Globus pallidus (tissue), 1 donor: ENCODE results near the gene MYLK.
"Not testable (repeated sequence)": the region's sequence is repeated elsewhere in the genome, so short reads cannot be mapped to it uniquely, and the experiment has no call there.

Experiments
- DNase-seq: peaks from one replicate; pipeline ENCODE4 v3.0.0-alpha.2; 2015; ENCODE audit warnings: low spot score

The MYLK gene

DNA sequence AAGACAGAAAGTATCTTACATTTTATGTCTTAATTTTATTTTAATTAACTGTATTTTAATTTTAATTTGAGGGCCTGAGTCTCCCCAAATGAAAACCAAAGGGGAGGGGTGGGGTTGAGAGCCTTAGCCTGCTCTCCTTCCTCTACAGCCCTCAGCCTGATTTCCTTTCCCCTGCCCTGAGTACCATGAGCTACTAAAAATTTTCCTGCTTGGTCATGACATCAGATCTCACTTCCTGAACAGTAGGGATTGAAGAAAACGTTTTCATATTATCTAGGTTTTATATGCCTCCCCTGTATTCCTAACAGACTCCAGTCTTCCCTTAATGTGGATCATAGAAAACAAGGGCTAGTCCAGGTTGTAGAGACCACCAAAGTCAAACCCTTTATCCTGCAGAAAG lies 133.9 kb downstream of the MYLK start:
- no peak for DNase-seq

DNA sequence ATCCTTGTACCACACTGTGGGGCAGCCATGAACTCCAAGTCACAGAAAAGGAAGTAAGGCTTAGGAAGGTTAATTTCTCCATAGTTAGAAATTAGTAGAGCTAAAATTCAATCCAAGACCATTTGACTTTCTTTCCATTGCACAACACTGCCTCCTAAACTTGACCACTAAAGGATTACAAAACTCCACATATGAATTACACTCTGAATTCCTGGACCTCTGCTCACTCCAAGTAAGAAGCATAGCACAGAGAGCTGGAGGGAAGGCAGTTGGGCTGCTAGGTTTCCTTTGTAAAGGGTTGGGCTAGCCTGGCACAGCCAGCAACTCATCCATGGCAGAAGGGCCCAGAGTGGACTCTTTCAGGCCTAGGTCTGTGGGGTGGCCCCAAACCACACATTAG lies 134.4 kb downstream of the MYLK start:
- DNase-seq, result no peak

DNA sequence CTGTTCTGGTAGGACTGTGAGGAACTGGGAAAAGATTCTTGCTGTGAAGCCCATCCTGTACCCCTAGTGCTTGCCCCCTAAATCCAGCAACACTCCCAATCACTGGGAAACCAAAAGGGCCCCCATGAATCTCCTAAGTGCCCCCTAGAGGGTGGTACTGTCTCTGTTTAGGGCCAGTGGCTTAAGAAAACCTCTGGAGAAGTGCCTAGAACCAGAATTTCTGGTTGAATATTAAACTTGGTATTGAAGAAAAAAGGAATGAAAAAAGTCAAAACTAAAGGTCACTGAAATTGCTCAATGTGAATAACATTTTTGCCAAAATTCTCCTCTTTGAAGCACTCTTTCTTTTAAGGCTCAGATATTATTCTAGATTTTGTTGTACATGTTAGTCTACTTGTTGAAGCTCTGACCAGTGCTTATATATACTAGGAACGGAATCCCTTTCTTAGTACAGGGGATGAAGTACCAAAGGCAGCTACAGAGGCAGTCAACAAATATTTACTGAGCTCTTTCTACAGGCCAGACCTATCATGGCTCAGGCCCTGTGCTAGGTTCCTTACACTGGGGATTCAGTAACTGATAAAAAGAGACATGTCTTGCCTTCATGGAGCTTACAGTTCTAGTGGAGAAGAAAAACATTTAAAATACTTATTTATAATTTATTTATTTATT lies 138.8 kb downstream of the MYLK start:
- no peak for DNase-seq

DNA sequence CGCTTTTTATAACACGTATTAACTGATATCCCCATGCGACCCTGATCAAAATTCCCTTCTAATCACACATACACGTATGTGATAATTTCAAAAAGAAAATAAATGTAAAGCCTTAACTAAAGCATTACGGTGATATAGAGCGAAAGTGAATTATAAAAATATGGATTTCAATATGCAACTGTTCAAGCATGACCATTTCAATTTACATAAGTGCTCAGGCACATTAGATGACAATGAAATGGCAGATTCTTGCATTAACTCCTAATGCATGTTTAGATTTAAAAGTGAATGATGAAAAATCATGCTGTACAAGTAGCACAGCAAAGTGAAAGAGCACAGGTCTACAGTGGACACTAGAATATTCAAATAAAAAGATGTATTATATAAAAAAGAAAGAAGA lies 140.1 kb downstream of the MYLK start:
- no peak for DNase-seq

DNA sequence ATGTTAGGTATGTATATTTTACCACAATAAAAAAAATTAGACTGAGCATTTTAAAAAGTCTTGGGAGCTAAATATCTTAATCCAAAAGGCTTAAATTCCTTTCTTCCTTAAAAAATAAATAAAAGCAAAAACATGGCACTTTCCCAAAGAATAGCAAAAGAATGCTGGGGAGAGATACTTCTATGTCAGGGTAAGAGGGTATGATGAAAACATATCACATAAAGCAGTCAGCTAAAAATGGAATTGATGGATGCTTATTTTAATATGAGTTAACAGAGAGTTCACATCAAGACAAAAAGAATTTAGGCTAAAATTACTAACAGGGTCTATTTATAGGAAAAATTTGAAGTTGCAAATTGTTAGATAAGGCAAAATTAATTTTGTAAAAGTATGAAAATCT lies 141.0 kb downstream of the MYLK start:
- no peak for DNase-seq

DNA sequence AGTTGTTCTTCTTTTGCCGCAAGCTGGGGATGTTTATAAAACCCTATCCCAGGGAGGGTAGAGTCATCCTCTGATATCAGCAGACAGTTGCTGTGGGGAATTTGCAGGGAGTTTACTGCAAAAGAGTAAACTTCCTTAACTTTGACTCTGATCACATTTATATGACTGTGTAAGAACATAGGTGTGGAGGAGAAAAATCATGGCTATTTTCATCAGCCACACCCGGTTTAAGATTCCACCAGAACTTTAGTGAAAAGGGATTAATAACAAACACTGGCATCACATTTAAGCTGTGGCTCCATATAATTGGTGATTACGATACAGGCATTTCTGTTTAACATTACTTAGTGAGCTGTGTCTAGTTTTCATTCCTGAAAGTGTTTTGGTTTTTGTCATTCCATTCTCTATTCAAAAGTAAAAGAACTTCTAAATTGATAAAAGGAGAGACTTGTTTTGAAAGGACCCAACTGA lies 143.1 kb downstream of the MYLK start:
- no peak for DNase-seq

DNA sequence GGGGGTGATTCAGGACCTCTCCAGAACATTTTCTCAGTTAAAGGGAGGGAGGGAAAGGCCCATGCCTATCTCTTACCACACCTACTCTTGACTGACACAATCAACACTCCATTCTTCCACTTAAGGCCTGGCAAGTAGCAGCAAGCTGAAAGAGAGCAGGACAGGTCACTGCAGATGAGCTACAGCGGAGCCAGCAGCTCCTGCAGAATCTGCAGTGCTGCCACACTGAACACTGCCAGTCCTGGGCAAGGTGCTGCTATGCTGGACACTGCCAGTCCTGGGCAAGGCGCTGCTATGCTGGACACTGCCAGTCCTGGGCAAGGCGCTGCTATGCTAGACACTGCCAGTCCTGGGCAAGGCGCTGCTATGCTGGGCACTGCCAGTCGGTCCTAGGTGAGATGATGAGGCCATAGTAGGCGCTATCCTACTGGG lies 143.7 kb downstream of the MYLK start:
- DNase-seq, result no peak

DNA sequence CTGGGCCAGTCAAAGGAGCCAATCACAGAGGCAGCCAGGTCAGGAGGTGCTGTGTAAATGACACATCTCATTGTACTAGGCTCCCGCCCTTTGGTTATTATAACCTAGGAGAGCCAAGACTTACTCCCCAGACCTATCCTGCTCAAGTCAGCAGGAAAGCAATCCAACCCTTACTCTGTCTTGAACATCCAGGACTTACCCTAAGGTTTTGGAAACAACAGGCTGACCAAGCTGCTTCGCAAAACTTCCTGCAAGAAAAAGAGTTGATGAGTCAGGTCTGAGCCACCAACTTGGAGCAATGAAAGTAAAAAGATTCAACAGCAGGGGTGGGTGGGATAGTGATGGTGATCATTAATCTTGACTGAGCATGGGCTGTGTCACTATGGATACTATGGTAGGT lies 144.4 kb downstream of the MYLK start:
- no peak for DNase-seq

DNA sequence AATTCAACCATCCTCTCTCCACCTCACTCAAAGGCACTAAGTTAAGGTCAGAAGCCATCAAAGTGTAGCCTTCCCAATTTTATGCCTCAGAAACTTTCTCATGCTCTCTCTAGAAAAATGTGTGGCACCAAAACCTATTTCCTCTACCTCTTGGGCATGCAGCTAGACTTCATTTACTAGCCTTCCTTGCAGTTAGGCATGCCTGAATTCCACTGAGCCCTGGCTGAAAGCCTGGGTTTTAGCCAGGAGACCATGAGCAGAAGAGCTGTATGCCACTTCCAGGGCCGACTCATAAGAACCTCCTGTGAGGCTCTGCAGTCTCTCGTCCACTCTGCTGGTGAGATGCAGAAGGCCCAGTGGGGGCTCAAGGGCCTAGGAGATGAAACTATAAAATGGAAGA lies 145.0 kb downstream of the MYLK start:
- DNase-seq, result no peak

DNA sequence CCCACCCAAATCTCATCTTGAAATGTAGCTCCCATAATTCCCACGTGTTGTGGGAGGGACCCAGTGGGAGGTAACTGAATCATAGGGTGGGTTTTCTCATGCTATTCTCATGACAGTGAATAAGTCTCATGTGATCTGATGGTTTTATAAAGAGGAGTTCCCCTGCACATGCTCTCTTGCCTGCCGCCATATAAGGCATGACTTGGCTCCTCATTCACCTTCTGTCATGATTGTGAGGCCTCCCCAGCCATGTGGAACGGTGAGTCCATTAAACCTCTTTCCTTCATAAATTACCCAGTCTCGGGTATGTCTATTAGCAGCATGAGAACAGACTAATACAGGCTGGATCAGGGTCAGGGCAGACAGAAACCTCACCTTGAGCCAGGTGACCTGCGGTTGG lies 145.6 kb downstream of the MYLK start:
- not testable (repeated sequence) for DNase-seq

DNA sequence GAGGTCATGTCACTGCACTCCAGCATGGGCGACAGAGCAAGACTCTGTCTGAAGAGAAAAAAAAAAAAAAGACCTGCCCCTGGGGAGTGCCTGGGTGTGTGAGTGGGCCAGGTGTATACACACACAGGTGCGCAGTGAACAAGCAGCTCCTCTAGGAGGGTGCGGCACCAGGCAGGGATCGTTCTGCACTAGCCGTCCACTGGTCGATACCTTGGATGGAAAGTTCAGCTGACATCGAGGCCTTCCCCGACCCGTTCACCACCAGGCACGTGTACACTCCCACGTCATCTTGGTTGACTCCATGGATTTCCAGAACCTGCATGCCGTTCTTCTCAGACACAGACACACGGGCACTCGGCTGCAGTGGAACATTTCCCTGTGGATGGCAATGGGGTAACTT lies 147.0 kb downstream of the MYLK start:
- no peak for DNase-seq

DNA sequence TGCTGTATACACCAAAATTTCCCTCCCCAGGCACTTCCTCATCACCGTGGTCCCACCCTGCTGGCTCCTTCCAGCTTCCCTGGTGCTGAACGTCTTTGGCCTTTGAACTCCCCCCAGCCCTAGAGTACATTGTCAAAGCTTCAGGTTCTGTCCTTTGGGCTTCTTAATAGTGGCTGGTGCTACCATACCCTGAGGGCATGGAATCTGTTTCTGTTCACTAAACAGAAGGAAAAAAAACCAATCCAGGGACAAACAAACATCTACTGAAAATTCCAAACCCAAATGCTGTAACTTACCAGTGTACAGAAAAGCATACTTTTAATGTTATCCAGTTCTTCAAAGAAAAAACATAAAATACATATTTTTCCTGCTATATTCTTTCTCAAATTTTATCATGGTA lies 148.7 kb downstream of the MYLK start:
- no peak for DNase-seq

DNA sequence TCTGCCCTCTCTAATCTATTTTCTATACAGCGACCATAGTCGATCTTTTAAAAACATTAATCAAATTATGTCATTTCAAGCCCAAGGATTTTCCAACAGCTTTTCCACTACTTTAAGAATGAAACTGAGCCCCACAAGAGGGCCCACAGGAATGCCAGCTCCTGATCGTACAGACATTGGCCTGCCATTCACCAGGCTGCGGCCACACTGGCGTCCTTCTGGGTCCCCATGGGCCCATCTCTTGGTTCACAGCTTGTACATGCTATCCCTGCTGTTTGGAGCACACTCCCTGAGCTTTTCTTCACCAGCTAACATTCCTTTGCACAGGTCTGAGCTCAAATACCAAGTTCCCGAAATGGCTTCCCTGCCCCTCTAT lies 149.6 kb downstream of the MYLK start:
- DNase-seq, result no peak

DNA sequence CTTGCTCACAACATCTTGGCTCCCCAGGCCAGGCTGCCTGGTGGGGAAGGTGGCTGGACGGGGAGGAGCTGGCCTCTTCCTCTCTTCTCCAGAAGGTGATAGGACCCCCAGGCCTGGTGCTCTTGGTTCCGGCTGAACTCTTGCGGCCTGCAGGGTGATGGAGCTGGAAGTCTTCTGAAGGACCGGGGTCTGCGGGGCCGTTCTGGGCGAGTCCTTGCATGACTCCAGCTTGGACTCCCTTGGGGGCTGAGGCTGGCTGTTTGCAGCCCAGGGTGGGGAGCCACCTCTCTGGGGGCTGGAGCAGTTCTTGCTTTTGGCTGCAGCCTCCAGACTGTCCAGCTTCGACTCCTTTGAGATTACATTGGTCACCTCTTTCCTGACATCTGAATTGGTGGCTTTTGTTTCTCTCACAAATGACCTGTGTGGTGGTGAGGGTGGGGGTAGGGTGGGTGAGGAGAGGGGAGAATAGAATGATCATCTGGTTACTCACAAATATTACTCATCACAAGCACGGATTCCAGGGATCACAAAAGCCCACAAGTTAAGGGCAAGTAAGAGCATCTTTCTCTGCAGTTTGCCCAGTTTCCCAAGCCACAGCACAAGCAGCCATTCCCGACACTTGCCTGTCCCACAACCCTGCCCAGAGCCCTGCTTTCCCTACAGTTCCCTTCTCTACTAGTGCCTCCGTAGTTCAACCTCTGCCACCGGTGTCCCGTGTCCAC lies 150.2 kb downstream of the MYLK start:
- no peak for DNase-seq

DNA sequence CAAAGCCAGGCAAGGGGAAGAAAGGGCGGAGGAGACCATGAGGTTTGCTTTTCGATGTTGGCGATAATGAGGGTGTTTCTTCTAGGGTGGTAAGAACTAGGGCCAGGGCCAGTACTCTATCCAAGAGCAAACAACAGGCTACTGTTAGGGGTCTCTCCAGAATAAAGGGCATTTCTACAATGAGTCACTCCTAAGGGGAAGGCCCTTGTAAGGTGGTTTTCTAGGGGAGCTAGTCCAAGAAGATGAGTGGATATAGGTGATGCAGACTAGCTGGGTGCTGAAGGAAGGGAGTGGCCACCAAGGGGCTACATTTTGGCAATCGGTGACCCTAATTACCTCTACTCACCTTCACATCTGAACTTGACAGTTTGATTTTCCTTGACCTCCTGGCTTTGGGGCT lies 150.8 kb downstream of the MYLK start:
- no peak for DNase-seq

DNA sequence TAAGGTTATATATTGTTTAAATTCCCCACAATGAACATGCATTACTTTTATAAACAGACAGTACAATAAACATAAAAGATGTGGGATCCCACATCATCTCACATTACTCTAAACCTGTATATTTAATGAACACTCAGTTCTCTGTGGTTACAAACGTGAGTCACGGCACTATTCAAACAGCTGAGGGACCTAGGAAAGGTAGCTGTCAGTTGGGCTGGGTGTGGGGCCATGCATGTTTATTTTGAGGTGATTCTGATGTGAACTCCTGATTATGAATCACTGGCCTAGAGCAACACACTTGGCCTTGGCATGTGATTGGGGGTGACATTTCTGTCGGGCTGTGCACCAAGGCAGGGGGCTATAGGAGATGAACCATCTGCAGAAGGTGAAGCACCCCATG lies 151.7 kb downstream of the MYLK start:
- no peak for DNase-seq

DNA sequence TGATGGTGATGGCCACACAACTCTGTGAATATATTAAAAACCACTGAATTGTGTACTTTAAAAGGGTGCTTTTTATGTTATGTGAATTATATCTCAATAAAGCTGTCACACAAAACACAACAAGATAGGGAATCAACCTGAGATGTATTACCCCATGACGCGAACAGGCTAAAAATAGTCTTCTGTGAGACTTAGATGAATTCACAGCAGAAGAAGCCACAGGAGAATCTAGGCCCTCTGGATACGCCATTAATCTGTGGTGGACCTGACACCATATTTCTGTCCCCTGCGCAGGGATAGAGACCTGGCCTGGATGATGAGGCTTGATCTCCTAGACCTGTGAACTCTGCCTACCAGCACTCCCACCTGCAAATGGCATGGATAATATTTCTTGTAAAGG lies 153.3 kb downstream of the MYLK start:
- no peak for DNase-seq

DNA sequence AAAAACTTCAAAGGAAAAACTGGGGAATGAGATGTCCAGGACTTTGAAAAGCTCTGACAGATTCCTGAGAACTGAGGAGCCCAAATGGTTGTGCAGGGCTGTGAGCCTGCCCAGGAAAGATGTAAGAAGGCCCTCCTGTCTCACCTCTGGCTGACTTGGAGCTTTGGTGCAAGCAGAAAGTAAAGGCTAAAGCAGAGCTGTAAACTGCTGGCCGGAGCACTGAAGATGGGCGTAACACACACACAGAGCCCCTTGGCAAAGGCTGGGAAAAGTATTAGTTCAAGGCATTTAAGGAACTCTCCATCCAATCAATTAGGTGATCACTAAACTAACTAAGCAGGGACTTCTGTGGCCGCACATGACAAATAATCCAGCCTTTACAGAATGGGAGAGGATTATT lies 155.1 kb downstream of the MYLK start:
- DNase-seq, result no peak

DNA sequence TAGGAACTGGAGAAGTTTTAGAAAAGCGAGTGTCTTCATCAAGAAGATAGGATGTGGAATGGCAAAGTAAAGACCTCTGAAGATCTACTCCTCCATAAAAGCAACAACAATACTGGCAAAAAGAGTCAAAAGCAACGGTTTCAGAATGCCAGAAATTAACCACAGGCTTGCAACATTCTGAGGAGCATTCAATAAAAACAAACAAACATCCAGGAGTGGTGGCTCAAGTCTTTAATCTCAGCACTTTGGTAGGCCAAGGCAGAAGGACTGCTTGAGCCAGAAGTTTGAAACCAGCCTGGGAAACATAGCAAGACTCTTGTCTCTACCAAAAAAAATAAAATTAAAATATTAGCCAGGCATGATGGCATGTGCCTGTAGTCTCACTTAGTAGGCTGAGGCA lies 156.1 kb downstream of the MYLK start:
- DNase-seq, result no peak

DNA sequence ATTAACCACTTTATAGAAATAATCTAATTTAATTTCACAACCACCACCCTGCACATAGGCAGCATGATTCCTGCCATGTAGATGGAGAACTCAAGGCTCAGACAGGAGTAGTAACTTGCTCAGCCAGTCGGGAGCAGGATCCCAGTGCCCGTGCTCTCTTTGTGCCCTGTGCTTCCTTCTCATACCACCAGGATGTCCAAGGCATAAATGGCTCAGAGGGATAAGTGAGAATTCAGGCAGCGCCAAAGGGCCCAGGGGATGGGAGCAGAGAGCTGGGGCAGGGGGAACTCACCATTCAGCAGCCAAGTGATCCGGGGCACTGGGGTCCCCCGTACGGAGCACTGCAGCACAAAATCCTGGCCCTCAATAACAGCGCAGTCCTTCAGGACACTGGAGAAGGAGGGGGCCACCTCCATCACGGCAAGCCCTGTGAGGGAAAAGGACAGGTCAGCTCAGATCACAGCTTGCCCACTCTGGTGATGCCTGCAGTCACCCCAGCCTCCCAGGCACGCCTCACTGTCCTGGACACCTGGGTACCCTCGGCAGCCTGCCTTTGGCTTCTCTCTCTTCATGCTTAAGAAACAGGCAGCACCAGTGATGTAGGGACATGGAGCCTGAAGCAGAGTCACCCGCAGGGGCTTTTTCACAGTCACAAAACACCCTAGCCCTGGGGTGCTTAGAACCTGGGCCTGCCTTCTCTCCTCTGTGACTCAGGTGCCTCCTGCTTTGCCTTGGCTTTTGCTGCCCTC lies 158.3 kb downstream of the MYLK start:
- no peak for DNase-seq

DNA sequence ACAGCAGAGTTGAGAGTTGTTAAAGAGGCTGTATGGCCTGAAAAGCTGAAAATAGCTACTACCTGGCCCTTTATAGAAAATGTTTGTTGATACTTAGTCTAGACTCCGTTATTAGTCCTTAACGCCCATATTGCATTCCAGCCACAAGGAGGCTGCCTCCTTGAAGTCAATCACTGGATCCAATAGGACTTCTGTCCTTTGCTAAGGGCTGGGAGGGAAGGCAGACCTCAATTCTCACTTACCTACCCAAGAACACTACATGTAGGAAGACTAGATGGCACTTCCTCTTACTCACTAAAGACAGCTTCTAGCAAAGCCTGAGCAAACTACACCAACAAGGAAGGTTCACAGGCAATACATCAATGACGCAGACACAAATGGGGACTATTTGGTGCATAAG lies 159.8 kb downstream of the MYLK start:
- DNase-seq, result no peak

DNA sequence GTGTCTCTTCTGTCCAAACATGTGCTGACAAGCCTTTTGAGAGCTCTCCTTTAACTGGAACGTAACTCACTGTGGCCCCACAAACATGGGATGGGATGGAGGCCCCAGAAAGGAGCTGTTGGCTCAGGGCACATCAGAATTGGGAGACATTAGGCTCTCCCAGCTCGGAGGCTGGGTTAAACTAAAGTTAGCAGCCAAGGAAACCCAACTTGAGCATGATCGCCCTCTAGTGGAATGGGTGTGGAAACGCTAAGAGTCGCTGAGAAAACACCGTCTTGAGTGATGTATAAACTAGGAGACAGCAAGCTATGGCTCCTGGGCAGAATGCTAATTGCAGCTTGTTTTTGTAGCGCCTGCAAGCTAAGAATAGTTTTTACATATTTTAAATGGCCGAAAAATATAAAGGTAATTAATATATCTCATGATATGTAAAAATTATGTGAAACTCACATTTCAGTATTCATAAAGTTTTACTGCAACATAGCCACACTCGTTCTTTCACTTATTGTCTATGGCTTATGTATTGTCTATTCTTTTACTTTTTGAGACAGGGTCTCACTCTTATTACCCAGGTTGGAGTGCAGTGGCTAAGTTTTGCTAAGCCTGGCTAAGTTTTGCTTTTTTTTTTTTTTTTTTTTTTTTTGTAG lies 160.5 kb downstream of the MYLK start:
- DNase-seq, result peak; percentile 70

DNA sequence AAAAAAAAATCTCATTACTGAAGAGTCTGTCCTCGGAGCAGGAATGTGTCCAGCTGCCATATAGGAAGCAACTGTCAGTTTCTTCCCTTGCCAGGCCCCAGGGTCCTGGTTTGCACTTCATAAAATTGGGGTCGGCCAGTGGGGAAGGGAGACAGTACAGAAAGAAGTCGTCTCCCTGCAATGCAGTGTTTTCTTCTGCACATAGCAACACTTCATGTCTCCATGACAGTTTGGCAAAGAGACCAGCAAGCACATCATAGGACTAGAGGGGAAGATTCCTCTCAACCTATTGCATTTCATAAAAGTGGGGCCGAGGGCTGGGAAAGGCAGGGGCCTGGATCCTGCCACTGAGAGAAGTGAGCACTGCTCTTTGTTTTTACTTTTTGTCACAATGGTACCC lies 161.1 kb downstream of the MYLK start:
- DNase-seq, result no peak
